Measurements from ENCODE around the gene TOB2.

DNA sequence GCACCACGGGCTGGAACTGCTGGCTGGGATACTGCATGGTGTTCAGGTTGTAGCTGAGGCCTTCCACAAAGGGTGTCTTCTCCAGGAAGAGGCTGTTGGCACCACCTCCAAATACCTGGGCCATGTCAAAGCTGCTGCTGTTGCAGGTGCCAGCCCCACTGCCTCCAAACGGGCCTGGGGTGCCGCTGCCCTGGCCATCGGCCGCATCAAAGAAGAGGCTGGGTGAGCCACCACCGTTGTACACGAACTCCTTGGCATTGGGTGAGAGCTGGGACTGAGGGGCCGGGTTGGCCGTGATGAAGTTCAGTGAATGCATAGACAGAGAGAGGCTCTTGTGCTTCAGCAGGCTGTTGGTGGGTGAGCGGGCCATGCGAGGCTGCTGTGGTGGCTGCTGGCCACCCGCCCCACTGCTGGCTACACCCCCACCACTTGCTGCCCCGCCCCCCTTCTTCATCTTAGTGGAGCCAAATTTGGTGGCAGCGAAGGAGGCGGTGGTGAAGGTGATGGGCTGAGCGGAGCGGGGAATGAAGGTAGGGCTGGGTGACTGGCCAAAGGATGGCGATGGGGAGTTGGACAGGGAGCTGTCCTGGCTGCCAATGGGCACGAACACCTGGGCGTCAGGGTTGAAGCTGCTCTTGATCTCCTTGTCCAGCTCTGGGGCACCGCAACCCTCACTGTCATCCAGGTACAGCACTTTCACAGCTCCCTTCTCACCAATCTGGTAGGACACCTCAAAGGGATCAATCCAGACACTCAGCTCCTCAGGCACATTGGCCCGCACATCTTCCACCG, 10.1 kb downstream of the TOB2 start:
- no peak for TF ChIP-seq POLR2A (IDR thresholded peaks at IDR 0.05)
- no peak for TF ChIP-seq CTCF (IDR thresholded peaks at IDR 0.05)

Data from uterus (tissue), 2 donors.